IMR-90 (cell line): ENCODE data around the gene TAF10. TPM values are rescaled to one million over a fixed set of nuclear protein-coding genes. Genes with fewer than 3 reads are reported as not detected.

Source experiments
- ATAC-seq: fragments of 200-7000 bp; cut with Tn5 transposase; 2 replicates; pipeline ENCODE4 v1.9.1; 2020; ENCODE audit warnings: low read depth, mild to moderate bottlenecking, moderate library complexity
- BruUV-seq: library from RNA; stranded (reverse); fragments of 400-500 nt; replicated peaks from 2 replicates; lab custom pipeline; 2021; lab: Mats Ljungman, UMichigan
- CTCF ChIA-PET: fragments of 300-600 bp; formaldehyde crosslinking; extraction: SDS; loops from one replicate; lab custom pipeline; 2021; ENCODE audit warnings: antibody characterized with exemption; lab: Yijun Ruan, JAX
- POLR2A ChIA-PET: fragments of 300-600 bp; sonication (Branson Sonifier 250); formaldehyde crosslinking; loops from one replicate; lab custom pipeline; 2022; ENCODE audit warnings: antibody characterized with exemption; ENCODE audit not compliant: unreplicated experiment; lab: Charles Lee
- DNase-seq: peaks from one replicate; pipeline ENCODE4 v3.0.0; 2013
- H2AFZ ChIP-seq: replicated peaks from 2 replicates; pipeline ENCODE3; 2013; ENCODE audit warnings: low read length, mild to moderate bottlenecking; ENCODE audit not compliant: poor library complexity
- H2AK5ac ChIP-seq: 2 replicates; pipeline ENCODE4 v1.6.1; 2013; ENCODE audit warnings: low read depth, low read length, inconsistent platforms
- H2AK9ac ChIP-seq: replicated peaks from 2 replicates; pipeline ENCODE3; 2013; ENCODE audit warnings: mild to moderate bottlenecking, low read depth, low read length, moderate library complexity; ENCODE audit not compliant: poor library complexity
- H2BK120ac ChIP-seq: 2 replicates; pipeline ENCODE4 v1.6.1; 2013; ENCODE audit warnings: low read depth, low read length, inconsistent platforms
- H2BK15ac ChIP-seq: 3 replicates; pipeline ENCODE4 v1.6.1; 2013; ENCODE audit warnings: low read depth, low read length, inconsistent platforms
- H2BK20ac ChIP-seq: 2 replicates; pipeline ENCODE4 v1.6.1; 2013; ENCODE audit warnings: low read depth, mild to moderate bottlenecking, inconsistent platforms, low read length, moderate library complexity
- H2BK5ac ChIP-seq: 2 replicates; pipeline ENCODE4 v1.6.1; 2013; ENCODE audit warnings: mild to moderate bottlenecking, low read depth, low read length, inconsistent platforms; ENCODE audit not compliant: poor library complexity, severe bottlenecking
- H3K14ac ChIP-seq: replicated peaks from 2 replicates; pipeline ENCODE4 v1.6.1; 2013; ENCODE audit warnings: low read depth, low read length, inconsistent platforms
- H3K18ac ChIP-seq: 2 replicates; pipeline ENCODE4 v1.6.1; 2013; ENCODE audit warnings: low read depth, low read length, control low read depth
- H3K23ac ChIP-seq: 2 replicates; pipeline ENCODE4 v1.6.1; 2013; ENCODE audit warnings: low read depth, low read length, inconsistent platforms
- H3K27ac ChIP-seq: 2 replicates; pipeline ENCODE4 v1.5.1; 2013; ENCODE audit warnings: mild to moderate bottlenecking, control low read depth, low read length; ENCODE audit not compliant: insufficient read depth
- H3K27me3 ChIP-seq: 2 replicates; pipeline ENCODE4 v1.6.1; 2013; ENCODE audit warnings: low read length; ENCODE audit not compliant: control insufficient read depth, insufficient read depth
- H3K36me3 ChIP-seq: 2 replicates; pipeline ENCODE4 v1.6.1; 2013; ENCODE audit warnings: low read length, mixed read lengths; ENCODE audit not compliant: control insufficient read depth, insufficient read depth
- H3K4ac ChIP-seq: 2 replicates; pipeline ENCODE4 v1.6.1; 2013; ENCODE audit warnings: low read depth, low read length, inconsistent platforms
- H3K4me1 ChIP-seq: 2 replicates; pipeline ENCODE4 v1.6.1; 2013; ENCODE audit warnings: low read length, mixed read lengths; ENCODE audit not compliant: control insufficient read depth, insufficient read depth
- H3K4me2 ChIP-seq: 2 replicates; pipeline ENCODE4 v1.6.1; 2013; ENCODE audit warnings: low read depth, mild to moderate bottlenecking, control low read depth, low read length, moderate library complexity
- H3K4me3 ChIP-seq: 2 replicates; pipeline ENCODE4 v1.5.1; 2013; ENCODE audit warnings: low read depth, mild to moderate bottlenecking, control low read depth, low read length, moderate library complexity; ENCODE audit not compliant: insufficient read depth
- H3K56ac ChIP-seq: 2 replicates; pipeline ENCODE4 v1.6.1; 2013; ENCODE audit warnings: low read length, inconsistent platforms; ENCODE audit not compliant: insufficient read depth; ENCODE audit errors: extremely low read depth
- H3K79me1 ChIP-seq, 2 experiments: 2 replicates each; pipeline ENCODE4 v1.6.1; 2013; ENCODE audit warnings: low read length in 2 of 2, inconsistent platforms in 1 of 2, low read depth in 1 of 2
- H3K9ac ChIP-seq: 2 replicates; pipeline ENCODE4 v1.6.1; 2013; ENCODE audit warnings: low read depth, low read length, control low read depth
- H3K9me1 ChIP-seq: 2 replicates; pipeline ENCODE4 v1.6.1; 2013; ENCODE audit warnings: low read length, inconsistent platforms; ENCODE audit not compliant: insufficient read depth
- H3K9me3 ChIP-seq: 2 replicates; pipeline ENCODE4 v1.6.1; 2013; ENCODE audit warnings: low read length; ENCODE audit not compliant: control insufficient read depth, insufficient read depth
- H4K20me1 ChIP-seq: 2 replicates; pipeline ENCODE4 v1.6.1; 2013; ENCODE audit warnings: low read length, inconsistent platforms; ENCODE audit not compliant: insufficient read depth
- H4K5ac ChIP-seq: 2 replicates; pipeline ENCODE4 v1.6.1; 2013; ENCODE audit warnings: mild to moderate bottlenecking, low read depth, low read length, control low read depth
- H4K8ac ChIP-seq, 2 experiments: 2 replicates each; pipeline ENCODE4 v1.6.1; 2013; ENCODE audit warnings: low read depth in 2 of 2, low read length in 2 of 2, control low read depth in 1 of 2, inconsistent platforms in 1 of 2
- H4K91ac ChIP-seq: 2 replicates; pipeline ENCODE4 v1.6.1; 2013; ENCODE audit warnings: low read depth, low read length, inconsistent platforms; ENCODE audit not compliant: insufficient read depth
- CHD1 ChIP-seq: IDR thresholded peaks from 2 replicates; pipeline ENCODE4 v1.6.1; 2012; ENCODE audit warnings: low read depth, low read length, improper control_type of control experiment
- FOS ChIP-seq: fragments of 150-350 bp; IDR thresholded peaks from 2 replicates; pipeline ENCODE4 v1.6.1; 2016; ENCODE audit warnings: low read depth, low read length
- MAFK ChIP-seq: IDR thresholded peaks from 2 replicates; pipeline ENCODE4 v1.6.1; 2012; ENCODE audit warnings: low read depth, low read length, improper control_type of control experiment
- MAZ ChIP-seq: IDR thresholded peaks from 2 replicates; pipeline ENCODE4 v1.6.1; 2012; ENCODE audit warnings: low read depth, mild to moderate bottlenecking, low read length, improper control_type of control experiment, moderate library complexity, borderline replicate concordance
- MXI1 ChIP-seq: IDR thresholded peaks from 2 replicates; pipeline ENCODE4 v1.6.1; 2012; ENCODE audit warnings: low read depth, mild to moderate bottlenecking, low read length, moderate library complexity, borderline replicate concordance
- NFE2L2 ChIP-seq: fragments of 150-350 bp; IDR thresholded peaks from 2 replicates; pipeline ENCODE4 v1.6.1; 2016; ENCODE audit warnings: low read depth, mild to moderate bottlenecking, low read length
- POLR2A ChIP-seq: IDR thresholded peaks from 2 replicates; pipeline ENCODE4 v1.6.1; 2012; ENCODE audit warnings: mild to moderate bottlenecking, low read depth, low read length
- RAD21 ChIP-seq: IDR thresholded peaks from 2 replicates; pipeline ENCODE4 v1.6.1; 2012; ENCODE audit warnings: low read length, improper control_type of control experiment
- RCOR1 ChIP-seq: IDR thresholded peaks from 2 replicates; pipeline ENCODE4 v1.6.1; 2012; ENCODE audit warnings: mild to moderate bottlenecking, low read length, improper control_type of control experiment; ENCODE audit not compliant: insufficient replicate concordance
- RFX5 ChIP-seq: IDR thresholded peaks from 2 replicates; pipeline ENCODE4 v1.8.0; 2012; ENCODE audit warnings: low read depth, mild to moderate bottlenecking, low read length, moderate library complexity
- SMC3 ChIP-seq: fragments of 150-350 bp; IDR thresholded peaks from 2 replicates; pipeline ENCODE4 v1.6.1; 2016; ENCODE audit warnings: low read depth, mild to moderate bottlenecking, antibody characterized with exemption, low read length, moderate library complexity
- WGBS, 2 experiments: methylation state at CpG; one replicate each; pipeline versions ENCODE4 v1.1.5 to v1.1.7; 2013; ENCODE audit warnings: missing lambda C conversion rate in 2 of 2; ENCODE audit not compliant: insufficient read length in 1 of 2; ENCODE audit errors: extremely low coverage in 2 of 2; 5-methylcytosine and 5-hydroxymethylcytosine counted together
- dilution Hi-C: fragments of 300-500 bp; cut with HindIII; formaldehyde crosslinking; loops from one replicate; pipeline ENCODE4 v1.14.3; 2018; ENCODE audit warnings: low sequenced_read_pairs; ENCODE audit not compliant: unreplicated experiment
- in situ Hi-C: fragments of 300-500 bp; cut with MboI; formaldehyde crosslinking; loops from 3 replicates; pipeline ENCODE4 v1.14.3; 2019; ENCODE audit warnings: low sequenced_read_pairs, inconsistent platforms, mixed read lengths
- intact Hi-C: fragments of 100-400 bp; cut with micrococcal nuclease; formaldehyde crosslinking; loops from 2 replicates; pipeline ENCODE4 v1.10.0; 2022
- polyA plus RNA-seq, 3 experiments: library from polyadenylated mRNA; depleted of rRNA; stranded (reverse); fragments of >200 nt; gene quantifications; 2 replicates each; pipeline ENCODE4 v1.2.3, GENCODE V29; 2012; ENCODE audit warnings: low replicate concordance in 1 of 3
- total RNA-seq: library from RNA; depleted of rRNA; stranded (reverse); fragments of >200 nt; gene quantifications from 2 replicates; pipeline ENCODE4 v1.2.3, GENCODE V29; 2012
- TF ChIP-seq, protein P1 (sequence below): fragments of 150-350 bp; IDR thresholded peaks from 2 replicates; pipeline ENCODE4 v1.6.1; 2017; ENCODE audit warnings: mild to moderate bottlenecking, antibody characterized with exemption, low read length, low read depth
- TF ChIP-seq, protein P2 (sequence below): fragments of 150-350 bp; IDR thresholded peaks from 2 replicates; pipeline ENCODE4 v1.6.1; 2016; ENCODE audit warnings: low read depth, mild to moderate bottlenecking, low read length, moderate library complexity, borderline replicate concordance

Gene TAF10
- total and polyA plus RNA-seq, 2 of the 4 experiments (the other 2 are of a cell fraction), result 18.6 to 132 TPM

DNA sequence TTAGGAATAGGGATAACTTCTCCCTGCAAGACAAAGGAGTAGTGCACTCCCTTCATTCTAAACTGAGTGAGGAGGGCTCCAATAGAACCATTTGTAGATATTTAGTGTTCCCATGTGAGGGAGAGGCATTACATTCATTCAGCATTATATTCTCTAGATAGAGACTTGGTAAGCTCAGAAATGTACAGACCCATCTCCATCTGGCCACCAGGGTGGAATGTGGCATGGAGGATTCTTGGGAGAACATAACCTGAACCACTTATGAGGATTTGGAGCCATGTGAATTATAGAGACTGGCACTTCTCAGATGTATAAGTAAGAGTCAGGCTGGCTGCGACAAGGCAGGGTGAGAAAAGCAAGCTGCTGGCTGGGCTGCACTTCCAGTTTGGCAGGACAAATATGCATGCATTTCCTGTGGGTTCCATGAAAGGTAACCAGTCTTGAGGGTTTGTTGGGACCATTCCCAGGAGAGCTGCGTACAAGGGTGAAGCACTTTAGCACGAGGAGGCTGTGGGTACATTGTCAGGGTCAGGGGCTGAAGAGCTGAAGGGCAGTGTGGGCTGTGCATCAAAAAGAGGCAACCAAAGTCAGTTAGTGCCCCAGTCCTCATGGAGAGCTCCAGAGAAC, 17.8 kb downstream of the TAF10 start:
- in situ Hi-C loops, result no loop called here
- dilution Hi-C loops, result no loop called here

More for the DNA sequence above, 17.8 kb downstream of the TAF10 start:
- H3K4me1 ChIP-seq, result no peaks in the 10 kb centered on the region
- H3K23ac ChIP-seq, result no peak overlapping the region
- no peak overlapping the region for H3K14ac ChIP-seq
- H4K8ac ChIP-seq, result no peak overlapping the region
- no peak overlapping the region for H2BK20ac ChIP-seq
- WGBS, 2 experiments, result 100% methylated on average over 1 of the region's 3 CpGs; no CpG with 5 or more reads in 1 of the 2 experiments
- no peak overlapping the region for H2BK5ac ChIP-seq
- DNase-seq (no peak), ATAC-seq (no peak)
- no peak overlapping the region for H4K91ac ChIP-seq
- no peak overlapping the region for H3K4me3 ChIP-seq
- no peak overlapping the region for H3K9ac ChIP-seq
- no peaks in the 10 kb centered on the region for H3K27me3 ChIP-seq
- no peak overlapping the region for H3K27ac ChIP-seq
- POLR2A ChIA-PET, result interaction anchor here (1.0 kb wide), 1 partner anchor 10 kb away, joined by 3 read pairs; no protein-coding TSS in a partner anchor
- intact Hi-C loops, result loop anchor here (5.0 kb wide), 1 partner anchor 52 kb away; no protein-coding TSS in a partner anchor
- H3K18ac ChIP-seq, result no peak overlapping the region
- BruUV-seq, result no TSS peak
- TF ChIP-seq RCOR1 (no peak), RAD21 (no peak), FOS (no peak), MAFK (no peak), NFE2L2 (no peak), SMC3 (no peak), CHD1 (no peak), MAZ (no peak), MXI1 (no peak), RFX5 (no peak), POLR2A (no peak)
- TF ChIP-seq, protein P1, sequence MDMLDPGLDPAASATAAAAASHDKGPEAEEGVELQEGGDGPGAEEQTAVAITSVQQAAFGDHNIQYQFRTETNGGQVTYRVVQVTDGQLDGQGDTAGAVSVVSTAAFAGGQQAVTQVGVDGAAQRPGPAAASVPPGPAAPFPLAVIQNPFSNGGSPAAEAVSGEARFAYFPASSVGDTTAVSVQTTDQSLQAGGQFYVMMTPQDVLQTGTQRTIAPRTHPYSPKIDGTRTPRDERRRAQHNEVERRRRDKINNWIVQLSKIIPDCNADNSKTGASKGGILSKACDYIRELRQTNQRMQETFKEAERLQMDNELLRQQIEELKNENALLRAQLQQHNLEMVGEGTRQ, result no peak
- TF ChIP-seq, protein P2, sequence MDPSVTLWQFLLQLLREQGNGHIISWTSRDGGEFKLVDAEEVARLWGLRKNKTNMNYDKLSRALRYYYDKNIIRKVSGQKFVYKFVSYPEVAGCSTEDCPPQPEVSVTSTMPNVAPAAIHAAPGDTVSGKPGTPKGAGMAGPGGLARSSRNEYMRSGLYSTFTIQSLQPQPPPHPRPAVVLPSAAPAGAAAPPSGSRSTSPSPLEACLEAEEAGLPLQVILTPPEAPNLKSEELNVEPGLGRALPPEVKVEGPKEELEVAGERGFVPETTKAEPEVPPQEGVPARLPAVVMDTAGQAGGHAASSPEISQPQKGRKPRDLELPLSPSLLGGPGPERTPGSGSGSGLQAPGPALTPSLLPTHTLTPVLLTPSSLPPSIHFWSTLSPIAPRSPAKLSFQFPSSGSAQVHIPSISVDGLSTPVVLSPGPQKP, result no peak
- no peak overlapping the region for H2BK15ac ChIP-seq
- no peaks in the 10 kb centered on the region for H4K20me1 ChIP-seq
- no peak overlapping the region for H4K5ac ChIP-seq
- no peak overlapping the region for H2AFZ ChIP-seq
- H3K9me3 ChIP-seq, result no peaks in the 10 kb centered on the region
- H3K56ac ChIP-seq, result no peak overlapping the region
- no peak overlapping the region for H3K4me2 ChIP-seq
- no peak overlapping the region for H2BK120ac ChIP-seq
- H3K4ac ChIP-seq, result no peak overlapping the region
- H3K36me3 ChIP-seq, result peaks cover 33% of the 10 kb centered on the region
- H3K9me1 ChIP-seq, result 0 out of 2 replicates have a peak, but pooled peaks cover 4% of the 10 kb centered on the region
- H2AK5ac ChIP-seq, result no peak overlapping the region
- CTCF ChIA-PET, result interaction anchor here (2.0 kb wide), 1 partner anchor 63 kb away, joined by 6 read pairs; no protein-coding TSS in a partner anchor
- H2AK9ac ChIP-seq, result no peak overlapping the region
- peaks cover 21 to 46% of the 10 kb centered on the region in 2 experiments for H3K79me1 ChIP-seq
